NCI-H446 (cell line): ENCODE results near the gene ATP6V0B.

Source experiments
- DNase-seq, 2 experiments: peaks; one replicate each; lab custom pipeline; 2025; lab: John Stamatoyannopoulos, UW

The ATP6V0B gene

DNA sequence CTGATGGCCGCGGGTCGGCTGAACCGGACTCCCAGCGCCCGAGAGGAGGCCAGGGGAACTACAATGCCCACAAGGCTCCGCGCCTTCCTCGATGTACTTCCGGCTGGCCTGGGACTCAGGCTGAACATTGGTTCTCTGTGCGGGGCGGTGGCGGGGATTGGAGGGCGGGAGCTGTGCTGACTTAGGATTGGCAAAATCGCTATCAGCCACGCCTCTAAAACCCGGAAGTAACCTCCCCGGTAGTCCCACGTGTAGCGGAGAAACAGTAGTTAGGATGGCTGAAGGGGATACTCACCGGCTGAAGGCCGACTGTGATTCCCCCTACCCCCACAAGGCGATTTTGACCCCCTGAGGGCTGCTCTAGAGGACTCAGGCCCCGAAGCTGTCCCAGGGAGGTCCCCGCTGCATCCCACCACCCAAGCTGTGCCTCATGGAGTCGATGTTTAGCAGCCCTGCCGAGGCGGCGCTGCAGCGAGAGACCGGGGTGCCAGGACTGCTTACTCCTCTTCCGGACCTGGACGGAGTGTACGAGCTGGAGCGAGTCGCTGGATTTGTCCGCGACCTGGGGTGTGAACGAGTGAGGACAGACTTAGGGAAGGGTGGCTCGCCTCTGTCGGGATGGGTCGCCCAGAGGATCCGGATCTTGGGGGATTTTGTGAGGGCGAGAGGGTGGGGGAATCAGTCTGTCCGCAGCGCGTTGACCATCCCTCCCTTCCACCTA is 4.9 kb upstream of the ATP6V0B start, which contains the start of gene DPH2:
TSS of gene DPH2 (plus strand) at position 265 of the 721 bp plus-strand sequence. CDS start at position 431, 166 bp downstream.
- DNase-seq: peak; percentile 96 to 99

DNA sequence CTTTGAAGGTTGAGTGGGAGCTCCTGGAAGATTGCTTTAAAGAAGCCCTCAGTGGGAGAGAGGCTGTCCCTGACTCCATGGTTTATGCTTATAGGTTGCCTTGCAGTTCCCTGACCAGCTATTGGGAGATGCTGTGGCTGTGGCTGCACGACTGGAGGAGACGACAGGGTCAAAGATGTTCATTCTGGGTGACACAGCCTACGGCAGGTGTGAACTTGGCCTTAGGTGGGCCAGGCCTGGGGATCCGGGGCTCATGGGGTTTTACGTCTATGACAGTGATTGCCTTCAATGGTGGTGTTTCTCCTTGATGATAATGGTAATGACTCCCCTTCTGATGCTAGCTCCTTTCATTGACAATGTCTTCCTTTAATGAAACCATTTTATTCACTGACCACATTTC is 4.3 kb upstream of the ATP6V0B start:
- no peak for DNase-seq

DNA sequence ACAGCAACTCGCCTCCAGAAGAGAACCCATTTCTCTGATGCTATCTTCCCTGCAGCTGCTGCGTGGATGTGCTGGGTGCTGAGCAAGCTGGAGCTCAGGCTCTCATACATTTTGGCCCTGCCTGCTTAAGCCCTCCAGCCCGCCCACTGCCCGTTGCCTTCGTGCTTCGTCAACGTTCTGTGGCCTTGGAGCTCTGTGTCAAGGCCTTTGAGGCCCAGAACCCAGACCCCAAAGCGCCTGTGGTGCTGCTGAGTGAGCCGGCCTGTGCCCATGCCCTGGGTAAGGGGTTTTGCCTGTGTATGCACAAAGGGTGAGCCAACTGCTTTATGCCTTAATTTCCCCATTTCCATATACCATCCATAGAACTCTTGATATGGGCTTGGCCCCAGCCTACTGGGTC is 3.8 kb upstream of the ATP6V0B start:
- no peak for DNase-seq

DNA sequence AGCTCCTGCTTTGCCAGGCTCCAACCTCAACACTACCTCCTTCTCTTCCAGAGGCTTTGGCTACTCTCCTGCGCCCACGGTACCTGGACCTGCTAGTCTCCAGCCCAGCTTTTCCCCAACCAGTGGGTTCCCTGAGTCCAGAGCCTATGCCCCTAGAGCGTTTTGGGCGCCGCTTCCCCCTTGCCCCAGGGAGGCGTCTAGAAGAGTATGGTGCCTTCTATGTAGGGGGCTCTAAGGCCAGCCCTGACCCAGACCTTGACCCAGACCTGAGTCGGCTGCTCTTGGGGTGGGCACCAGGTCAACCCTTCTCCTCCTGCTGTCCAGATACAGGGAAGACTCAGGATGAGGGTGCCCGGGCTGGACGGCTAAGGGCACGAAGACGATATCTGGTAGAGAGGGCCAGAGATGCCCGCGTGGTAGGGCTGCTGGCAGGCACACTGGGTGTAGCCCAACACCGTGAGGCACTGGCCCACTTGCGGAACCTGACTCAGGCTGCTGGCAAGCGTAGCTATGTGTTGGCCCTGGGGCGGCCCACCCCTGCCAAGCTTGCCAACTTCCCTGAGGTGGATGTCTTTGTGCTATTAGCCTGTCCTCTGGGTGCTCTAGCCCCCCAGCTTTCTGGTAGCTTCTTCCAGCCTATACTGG is 3.3 kb upstream of the ATP6V0B start:
- no peak for DNase-seq

DNA sequence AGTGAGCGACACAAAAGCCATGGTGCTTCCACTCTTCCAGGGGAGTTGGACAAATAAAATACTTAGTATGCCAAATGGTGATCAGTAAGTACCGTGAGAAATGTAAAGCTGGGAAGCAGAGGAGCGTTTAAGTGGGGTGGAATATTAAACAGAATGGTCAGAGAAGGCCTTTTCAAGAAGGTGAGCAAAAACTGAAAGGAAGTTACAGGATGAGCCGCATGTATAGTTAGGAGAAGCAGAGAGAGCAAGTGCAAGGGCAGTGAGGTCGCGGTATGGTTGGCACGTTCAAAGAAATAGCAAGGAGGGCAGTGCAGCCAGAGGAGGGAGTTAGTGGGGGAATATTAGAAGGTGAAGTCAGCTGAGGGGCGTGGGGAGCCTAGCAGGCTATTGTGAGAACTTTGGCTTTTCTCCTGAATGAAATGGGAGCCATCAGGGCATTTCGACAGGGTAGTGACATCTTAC is 748 bp upstream of the ATP6V0B start:
- no peak for DNase-seq

DNA sequence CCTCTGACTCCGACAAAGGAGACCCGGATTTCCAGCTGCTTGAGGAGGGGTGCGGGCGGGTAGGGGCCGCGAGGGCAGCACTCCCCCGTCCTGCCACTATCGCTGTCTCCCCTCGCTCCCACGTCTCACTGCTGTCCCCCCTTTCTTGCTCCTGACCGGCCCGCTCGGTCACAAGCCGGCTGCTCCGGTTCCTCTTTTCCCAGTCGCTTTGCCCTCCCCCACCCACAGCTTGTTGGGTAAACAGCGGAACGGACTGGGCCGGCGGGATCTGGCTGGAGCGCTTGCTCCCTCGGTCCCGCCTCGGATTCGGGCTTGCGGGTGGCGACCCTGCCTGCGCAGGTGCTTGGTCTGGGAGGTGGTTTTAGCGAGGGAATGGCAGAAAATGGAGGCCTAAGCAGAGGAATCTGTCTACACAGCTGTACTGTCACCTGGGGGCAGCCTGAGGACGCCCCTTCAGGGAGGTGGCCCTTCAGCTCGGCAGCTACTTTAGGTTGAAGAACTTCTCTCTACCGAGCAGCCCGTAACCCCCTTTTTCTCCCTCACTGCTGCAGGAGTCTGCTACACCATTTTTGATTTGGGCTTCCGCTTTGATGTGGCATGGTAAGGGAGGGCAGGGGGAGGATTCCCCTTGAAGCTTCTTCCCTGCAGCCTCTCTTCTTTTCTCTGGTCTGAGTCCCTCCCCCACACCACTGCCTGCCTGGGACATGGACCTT is 645 bp downstream of the ATP6V0B start:
- no peak for DNase-seq

DNA sequence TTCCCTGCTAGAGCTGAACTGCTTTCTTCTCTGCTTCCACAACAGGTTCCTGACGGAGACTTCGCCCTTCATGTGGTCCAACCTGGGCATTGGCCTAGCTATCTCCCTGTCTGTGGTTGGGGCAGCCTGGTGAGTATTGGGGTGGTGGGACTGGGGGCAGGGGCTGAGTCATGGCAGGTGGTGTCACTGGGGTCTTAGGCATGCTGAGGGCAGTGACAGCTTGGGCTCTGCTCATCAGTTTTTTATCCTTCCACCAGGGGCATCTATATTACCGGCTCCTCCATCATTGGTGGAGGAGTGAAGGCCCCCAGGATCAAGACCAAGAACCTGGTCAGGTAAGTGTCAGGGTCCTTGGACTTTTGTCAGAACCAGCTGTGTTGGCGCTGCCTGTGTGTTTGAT is 1.3 kb downstream of the ATP6V0B start:
- no peak for DNase-seq

DNA sequence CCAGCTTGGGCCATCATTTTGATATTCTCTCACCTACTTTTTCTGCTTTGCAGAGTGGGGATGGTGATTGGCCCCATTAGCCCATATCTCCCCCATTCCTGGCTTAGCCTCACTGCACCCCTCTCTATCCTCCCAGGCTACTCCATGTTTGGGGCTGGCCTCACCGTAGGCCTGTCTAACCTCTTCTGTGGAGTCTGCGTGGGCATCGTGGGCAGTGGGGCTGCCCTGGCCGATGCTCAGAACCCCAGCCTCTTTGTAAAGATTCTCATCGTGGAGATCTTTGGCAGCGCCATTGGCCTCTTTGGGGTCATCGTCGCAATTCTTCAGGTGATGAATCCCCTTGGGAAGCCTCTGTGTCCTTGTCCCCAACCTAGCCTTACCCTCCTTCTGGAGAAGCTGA is 2.1 kb downstream of the ATP6V0B start:
- DNase-seq: no peak

DNA sequence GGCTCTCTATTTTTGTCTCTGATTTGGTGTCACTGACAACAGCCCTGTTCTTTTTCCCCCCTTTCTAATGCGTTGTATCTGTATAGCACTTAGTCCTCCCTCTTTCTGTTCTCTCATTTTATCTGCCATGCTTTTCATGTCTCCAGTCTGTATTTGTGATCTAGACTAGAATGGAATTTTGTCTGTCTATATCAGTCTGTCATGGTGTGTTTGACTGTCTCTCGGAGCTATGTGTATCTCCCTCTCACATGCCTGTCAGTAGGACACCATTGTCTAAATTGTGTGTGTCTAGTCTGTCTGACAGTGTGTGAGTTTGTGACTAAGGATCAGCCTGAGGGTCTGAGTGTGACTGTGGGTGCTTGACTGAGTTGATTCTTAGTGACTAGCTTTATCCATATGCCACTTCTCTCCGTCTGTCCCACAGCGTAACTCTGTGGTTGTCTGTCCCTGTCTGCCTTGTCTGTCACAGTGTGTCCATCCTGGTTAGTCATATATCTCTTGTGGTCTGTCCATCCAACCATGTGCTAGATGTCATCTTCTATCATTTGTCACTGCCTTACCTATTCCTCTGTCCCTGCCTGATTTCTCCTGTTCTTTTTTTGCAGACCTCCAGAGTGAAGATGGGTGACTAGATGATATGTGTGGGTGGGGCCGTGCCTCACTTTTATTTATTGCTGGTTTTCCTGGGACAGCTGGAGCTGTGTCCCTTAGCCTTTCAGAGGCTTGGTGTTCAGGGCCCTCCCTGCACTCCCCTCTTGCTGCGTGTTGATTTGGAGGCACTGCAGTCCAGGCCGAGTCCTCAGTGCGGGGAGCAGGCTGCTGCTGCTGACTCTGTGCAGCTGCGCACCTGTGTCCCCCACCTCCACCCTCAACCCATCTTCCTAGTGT is 2.9 kb downstream of the ATP6V0B start:
- no peak for DNase-seq

DNA sequence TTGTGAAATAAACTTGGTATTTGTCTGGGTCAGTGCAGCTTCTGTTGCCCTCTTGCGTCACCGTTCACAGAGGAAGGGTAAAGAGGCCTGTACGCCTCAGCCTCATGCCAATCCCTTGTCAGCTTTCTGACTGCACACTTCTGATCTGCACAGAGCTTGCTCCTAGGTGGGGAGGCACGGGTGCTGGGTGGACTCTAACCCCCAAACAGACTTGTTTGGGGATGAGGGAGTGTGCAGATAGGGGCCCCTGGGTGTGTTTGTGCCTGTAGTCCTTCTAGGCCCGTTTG is 3.4 kb downstream of the ATP6V0B start:
- DNase-seq: no peak

DNA sequence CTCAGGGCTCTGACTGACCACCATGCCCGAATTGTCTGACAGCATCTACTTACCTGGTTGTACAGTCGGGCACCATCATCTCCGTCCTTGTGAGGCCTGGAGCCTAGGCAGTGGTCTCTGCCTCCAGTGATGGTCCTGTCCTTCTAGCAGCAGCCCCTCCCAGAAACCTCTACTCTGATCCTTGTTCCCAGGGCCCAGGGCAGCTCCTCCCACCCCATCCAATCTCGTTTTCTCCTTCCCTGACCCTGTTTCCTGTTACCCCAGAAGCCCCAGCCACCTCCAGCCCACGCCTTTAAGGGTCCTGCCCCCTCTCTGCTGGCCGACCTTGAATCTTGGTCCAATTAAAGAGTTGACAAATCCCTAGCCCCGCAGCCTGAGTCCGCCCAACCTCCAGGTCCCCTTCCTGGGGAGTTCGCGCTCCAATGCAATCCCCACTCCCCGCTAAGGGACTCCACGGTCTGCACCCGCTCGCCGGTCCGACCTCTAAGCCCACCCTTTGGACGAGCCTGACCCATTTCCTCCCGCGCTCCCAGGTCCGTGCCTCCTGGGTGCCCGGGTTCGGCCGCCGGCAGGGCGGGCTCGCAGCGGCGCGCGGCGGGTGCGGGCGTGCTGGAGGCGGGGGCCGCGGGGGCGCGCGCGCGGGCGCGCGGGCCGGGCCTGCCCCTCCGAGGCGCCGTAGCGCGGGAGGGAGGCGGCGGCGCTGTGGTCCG is 3.9 kb downstream of the ATP6V0B start, which contains the start of gene B4GALT2:
TSS of gene B4GALT2 (plus strand) at position 660 of the 710 bp plus-strand sequence. CDS start 1,951 bp downstream, outside the sequence.
- peak in 1 of 2 experiments; percentile 50 for DNase-seq

DNA sequence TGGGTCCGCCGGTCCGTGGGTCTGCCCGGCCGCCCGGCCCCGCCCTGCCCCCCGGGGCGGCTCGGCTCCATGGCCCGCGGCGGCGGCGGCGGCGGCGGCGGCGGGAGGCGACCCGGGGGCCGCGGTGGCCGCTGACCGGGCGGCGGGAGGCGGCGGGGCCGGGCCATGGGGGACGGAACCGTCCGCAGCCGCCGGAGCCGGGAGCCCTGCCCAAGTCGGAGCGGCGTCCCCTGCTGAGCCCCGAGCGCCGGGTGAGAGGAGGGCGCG is 4.4 kb downstream of the ATP6V0B start:
- no peak for DNase-seq

DNA sequence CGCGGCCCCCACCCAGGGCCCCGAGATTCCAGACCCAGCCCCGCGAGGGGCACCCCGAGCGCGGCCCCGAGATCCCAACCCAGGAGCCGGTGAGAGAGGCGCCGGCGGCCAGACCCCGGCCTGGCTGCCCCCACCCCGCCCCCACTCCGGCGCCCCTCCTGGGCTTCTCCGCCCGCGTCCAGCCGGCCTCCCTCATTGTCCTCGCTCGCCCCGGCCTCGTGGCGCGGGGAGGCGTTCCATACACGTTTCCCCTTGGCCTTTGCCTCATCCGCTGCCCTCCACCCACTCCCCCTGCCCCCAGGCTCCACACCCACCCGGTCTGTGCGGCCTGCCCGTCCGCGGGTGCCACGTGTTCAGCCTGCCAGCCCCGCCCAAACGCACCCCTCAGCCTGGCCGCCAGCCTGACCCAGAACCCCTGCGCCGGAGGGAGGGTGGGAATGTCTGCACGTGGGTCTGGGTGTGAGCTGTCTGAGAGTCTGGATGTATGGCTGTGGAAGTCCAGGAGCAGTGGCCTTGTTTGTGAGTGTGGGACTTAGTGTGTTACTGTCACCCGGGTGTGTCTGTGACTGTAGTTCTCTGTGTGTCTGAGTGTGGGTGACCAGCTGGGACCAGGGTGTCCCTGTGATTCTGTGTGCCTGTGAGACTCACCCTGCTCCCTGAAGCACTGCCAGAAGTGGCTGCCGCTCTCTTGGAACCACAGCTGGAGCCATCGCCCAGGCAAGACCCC is 4.9 kb downstream of the ATP6V0B start:
- peak in 1 of 2 experiments; percentile 28 for DNase-seq

DNA sequence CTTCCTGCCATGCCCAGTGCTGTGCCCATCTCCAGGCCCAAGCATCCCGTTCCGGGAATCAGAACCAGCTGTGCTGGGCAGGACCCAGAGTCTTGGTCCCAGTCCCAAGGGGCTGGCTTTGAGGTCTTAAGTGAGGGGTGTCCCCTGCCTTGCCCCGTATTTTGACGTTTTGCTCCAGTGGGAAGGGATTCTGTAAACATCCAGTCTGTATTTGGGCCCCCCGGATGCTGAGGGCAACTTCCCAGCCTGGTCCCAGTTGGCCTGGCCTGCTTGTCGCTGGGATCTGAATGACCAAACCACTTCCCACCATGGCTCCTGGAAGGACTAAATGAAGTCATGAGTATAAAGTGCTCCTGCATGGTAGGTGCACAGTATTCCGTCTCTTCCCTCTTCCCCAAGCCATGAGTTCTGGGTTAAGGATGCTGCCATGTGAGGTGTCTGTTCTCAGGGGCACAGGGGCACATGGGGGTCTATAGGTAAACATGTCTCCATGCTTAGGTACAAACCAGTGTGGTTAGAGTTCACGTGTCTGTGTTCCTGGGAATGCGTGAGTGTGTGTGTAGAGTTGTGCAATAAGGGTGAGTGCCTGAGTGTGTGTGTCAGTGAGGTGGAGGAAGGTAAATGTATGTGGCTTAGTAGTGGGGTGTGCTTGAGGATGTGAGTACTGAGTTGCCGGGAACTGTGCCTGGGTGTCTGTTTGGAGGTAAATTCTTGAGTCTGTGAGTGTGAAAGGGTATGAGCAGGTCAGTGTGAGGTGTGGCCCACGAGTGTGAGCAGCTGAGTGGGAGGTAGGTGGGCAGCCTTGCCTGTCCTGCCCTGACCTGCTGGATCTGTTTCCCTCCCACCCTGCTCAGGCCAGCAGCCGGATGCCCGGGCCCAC is 5.7 kb downstream of the ATP6V0B start:
- DNase-seq: no peak

DNA sequence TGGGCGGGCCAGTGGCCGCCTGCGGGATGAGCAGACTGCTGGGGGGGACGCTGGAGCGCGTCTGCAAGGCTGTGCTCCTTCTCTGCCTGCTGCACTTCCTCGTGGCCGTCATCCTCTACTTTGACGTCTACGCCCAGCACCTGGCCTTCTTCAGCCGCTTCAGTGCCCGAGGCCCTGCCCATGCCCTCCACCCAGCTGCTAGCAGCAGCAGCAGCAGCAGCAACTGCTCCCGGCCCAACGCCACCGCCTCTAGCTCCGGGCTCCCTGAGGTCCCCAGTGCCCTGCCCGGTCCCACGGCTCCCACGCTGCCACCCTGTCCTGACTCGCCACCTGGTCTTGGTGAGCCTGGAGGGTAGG is 6.4 kb downstream of the ATP6V0B start:
- DNase-seq: no peak

DNA sequence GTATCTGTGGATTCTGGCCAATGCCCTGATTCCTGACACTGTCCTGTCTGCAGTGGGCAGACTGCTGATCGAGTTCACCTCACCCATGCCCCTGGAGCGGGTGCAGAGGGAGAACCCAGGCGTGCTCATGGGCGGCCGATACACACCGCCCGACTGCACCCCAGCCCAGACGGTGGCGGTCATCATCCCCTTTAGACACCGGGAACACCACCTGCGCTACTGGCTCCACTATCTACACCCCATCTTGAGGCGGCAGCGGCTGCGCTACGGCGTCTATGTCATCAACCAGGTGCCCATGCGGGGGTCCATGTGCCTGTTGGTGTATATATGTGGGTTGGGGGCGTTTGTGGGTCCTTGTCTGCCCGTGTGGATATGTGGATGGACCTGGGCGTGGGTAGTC is 6.9 kb downstream of the ATP6V0B start:
- DNase-seq: no peak

DNA sequence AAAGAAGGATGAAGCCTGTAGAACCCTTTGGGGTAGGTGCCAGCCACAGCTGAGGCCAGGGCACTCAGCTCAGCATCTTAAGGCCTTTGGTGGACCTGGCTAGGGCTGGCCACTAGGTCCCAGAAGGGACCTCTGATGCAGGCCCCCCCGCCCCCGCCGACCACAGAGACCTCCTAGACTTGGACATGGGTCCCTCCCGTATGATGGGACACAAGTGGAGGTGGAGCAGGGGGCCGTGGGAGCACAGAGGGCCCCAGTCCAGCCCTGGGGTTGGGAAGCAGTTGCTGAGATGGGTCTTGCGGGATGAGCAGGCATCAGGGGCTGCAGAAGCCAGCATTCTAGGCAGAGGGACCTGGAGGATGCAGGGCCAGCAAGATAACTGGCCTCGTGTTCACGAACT is 7.5 kb downstream of the ATP6V0B start:
- DNase-seq: no peak

DNA sequence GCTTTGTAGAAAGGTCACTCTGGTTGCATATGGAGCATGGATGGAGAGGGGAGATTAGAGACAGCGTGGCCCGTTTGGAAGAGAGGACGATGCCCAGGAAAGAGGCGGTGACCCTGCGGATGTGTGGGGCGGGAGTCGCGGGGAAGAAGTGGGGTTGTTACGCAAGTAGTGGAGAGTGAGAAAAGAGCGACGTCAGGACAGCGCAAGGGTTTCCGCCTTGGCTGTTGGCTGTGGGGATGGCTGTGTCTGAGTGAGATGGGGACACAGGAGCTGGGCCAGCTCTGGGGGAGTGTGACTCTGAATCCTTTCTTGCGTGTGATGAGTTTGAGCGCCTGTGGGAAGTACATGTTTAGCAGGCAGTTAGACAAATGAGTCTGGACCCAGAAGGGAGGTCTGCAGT is 8.0 kb downstream of the ATP6V0B start:
- no peak for DNase-seq

DNA sequence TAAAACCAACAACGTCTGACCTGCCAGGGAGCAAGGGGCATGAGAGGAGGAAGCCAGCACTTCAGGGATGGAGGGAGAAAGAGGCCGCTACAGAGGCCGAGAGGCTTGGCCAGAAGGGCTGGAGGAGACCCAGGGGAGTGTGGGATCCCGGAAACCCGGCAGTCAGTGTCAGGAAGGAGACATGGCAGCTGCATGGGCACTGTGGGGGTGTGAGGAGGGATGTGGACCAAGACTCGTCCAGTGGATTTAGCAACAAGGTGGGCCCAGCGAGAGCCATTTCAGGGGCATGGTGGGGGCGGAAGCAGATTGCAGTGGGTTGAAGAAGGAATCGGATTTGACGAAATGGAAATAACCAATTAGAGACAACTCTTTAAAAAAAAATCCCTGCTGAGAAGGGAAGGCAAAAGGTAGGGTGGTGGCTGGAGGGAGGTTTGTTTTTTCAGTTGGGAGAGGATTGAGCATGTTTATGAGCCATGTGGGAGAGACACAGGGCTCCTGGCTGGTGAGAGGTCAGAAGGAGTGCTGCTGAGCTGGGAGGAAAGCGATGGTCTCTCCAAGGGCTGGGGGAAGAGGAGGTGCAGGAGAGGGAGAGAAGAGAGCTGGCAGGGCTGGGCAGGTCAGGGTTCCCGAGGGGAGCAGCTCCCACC is 8.6 kb downstream of the ATP6V0B start:
- no peak for DNase-seq

DNA sequence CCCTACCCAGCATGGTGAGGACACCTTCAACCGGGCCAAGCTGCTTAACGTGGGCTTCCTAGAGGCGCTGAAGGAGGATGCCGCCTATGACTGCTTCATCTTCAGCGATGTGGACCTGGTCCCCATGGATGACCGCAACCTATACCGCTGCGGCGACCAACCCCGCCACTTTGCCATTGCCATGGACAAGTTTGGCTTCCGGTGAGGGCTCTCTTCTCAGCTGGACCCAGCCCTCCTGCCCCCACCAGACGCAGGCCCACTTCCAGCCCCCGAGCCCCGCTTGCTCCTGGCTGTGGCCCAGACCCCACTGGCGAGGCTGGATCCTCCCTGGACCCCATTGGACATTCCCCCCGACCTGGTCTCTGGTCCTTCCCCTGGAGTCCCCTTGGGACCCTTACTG is 10.1 kb downstream of the ATP6V0B start:
- no peak for DNase-seq
